HG02938 (cell line): Measurements from ENCODE around the gene TACSTD2.
"Not testable (repeated sequence)": the region's sequence is repeated elsewhere in the genome, so short reads cannot be mapped to it uniquely, and the experiment has no call there.

Experiments used
- ATAC-seq: cut with Tn5 transposase; IDR thresholded peaks from one replicate; pipeline ENCODE4 v1.9.1; 2021; ENCODE audit warnings: mild to moderate bottlenecking, moderate library complexity; ENCODE audit not compliant: unreplicated experiment

TACSTD2 gene

DNA sequence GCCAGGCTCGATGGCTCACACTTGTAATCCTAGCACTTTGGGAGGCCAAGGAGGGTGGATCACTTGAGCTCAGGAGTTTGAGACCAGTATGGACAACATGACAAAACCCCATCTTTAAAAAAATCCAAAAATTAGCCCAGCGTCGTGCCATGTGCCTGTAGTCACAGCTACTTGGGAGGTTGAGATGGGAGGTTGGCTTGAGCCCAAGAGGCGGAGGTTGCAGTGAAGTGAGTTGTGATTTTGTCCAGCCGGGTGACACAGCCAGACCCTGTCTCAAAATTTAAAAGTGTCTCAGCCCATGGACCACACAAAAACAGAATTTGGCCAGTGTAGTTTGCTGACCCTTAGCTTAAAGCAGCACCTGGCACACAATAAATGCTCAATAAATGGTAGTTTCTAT lies 11.3 kb upstream of the TACSTD2 start:
- no peak for ATAC-seq

- no peak for ATAC-seq
These were observed 10.6 kb upstream of the TACSTD2 start for GRCh38 chr1:58587667-58588066.

GRCh38 chr1:58586271-58586670 lies 9.2 kb upstream of the TACSTD2 start:
- no peak for ATAC-seq

- no peak for ATAC-seq
These were observed 8.6 kb upstream of the TACSTD2 start for GRCh38 chr1:58585581-58586151.

DNA sequence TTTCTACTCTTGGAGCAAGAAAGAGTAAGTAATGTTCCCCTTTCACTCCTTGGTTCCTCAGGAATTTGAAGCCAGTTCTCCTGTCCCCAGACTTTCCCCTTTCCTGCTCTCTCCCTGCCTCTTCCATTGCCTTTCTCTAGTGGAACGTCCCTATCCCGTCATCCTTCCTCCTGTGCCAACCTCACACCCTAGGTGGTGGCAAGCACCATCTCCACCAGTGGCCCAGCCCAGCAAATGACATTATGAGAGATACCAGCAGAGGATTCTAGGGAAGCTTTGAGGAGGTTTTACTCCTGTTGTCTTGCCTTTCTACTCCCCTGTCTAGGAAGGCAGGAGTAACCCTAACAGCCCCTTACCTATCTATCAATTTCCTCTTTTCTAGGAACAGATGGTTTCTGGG lies 8.1 kb upstream of the TACSTD2 start:
- no peak for ATAC-seq

GRCh38 chr1:58584082-58584895 lies 7.2 kb upstream of the TACSTD2 start:
- peak; percentile 65 for ATAC-seq

- no peak for ATAC-seq
These were observed 6.4 kb upstream of the TACSTD2 start for GRCh38 chr1:58583496-58583895.

DNA sequence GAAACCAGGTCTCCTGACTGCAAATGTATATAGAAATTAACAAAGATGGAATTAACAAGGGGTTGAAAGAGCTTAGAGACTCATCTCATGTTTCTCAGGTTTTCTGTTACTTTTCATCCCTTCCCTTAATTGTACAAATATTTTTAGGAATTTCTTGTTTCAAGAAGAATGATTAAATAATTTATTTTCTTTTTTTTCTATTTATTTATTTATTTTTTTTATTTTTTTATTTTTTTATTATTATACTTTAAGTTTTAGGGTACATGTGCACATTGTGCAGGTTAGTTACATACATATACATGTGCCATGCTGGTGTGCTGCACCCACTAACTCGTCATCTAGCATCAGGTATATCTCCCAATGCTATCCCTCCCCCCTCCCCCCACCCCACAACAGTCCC lies 5.1 kb upstream of the TACSTD2 start:
- not testable (repeated sequence) for ATAC-seq

- no peak for ATAC-seq
These were observed 4.6 kb upstream of the TACSTD2 start for GRCh38 chr1:58581641-58582040.

DNA sequence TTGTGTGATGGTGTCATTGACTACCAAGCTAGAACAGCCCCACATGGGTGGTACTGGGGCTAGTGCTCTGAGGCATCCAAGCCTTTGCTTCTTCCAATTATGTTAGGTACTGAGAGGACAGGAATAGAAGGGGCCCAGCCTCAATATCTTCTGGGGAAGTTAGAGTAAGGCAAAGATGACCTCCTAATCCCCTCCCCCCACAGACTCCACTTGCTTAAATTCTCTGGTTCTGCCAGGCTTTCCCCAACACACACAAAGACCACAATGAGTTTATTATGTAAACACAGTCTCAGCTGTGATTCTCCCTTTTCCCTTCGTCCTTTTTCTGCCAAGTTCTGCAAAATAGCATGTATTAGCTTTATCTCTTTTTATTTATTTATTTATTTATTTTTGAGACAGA lies 3.1 kb upstream of the TACSTD2 start:
- ATAC-seq: no peak

DNA sequence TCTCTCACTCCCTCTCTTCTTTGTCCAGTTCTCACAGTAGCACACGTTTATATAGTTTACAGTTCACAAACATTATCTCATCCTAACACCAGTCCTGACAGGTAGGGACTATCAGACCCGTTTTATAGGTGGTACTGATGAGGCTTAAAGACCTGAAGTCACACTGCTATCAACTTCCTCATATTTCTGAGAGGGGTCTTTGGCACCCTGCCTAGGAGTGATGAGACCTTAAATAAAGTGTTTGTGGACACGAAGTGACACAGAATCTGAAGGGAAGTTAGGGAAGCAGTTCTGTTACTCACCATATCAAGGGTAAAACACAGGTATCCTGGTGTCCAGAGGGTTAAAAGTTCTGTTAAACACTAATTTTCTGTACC lies 590 bp upstream of the TACSTD2 start:
- ATAC-seq: no peak

- no peak for ATAC-seq
These were observed 726 bp downstream of the TACSTD2 start for GRCh38 chr1:58576325-58576726.

DNA sequence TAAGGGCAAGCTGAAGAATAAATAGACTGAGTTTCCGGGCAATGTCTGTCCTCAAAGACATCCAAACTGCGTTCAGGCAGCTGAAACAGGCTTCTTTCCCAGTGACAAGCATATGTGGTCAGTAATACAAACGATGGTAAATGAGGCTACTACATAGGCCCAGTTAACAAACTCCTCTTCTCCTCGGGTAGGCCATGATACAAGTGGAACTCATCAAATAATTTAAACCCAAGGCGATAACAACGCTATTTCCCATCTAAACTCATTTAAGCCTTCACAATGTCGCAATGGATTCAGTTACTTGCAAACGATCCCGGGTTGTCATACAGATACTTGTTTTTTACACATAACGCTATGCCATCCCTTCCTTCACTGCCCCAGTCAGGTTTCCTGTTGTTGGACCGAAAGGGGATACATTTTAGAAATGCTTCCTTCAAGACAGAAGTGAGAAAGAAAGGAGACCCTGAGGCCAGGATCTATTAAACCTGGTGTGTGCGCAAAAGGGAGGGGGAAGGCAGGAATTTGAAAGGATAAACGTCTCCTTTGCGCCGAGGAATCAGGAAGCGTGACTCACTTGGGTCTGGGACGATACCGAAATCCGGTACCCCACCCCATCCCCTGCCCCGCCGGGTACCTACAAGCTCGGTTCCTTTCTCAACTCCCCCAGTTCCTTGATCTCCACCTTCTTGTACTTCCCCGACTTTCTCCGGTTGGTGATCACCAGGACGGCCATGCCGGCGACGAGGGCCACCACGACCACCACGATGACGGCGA lies 1.3 kb downstream of the TACSTD2 start:
- ATAC-seq: no peak

- no peak for ATAC-seq
These were observed 2.2 kb downstream of the TACSTD2 start for GRCh38 chr1:58574816-58575215.

GRCh38 chr1:58573705-58574591 lies 3.1 kb downstream of the TACSTD2 start:
- ATAC-seq: peak; percentile 93

DNA sequence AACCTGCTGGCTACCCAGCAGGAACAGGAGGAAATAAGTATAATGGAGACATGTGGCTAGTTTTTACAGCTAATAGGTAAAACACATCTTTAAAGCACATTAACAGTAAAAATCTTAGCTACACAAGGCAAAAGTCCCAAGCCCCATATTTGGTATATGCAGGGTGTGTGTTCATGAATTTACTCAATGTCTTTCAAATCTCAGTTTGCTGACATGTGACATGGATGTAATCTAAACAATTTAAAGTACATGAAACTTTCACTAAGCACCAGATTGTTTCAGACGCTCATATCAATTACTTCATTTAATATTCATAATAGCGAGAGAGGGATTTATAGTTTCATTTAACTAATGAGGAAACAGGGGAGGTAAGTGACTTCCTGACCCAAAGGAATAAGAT lies 3.9 kb downstream of the TACSTD2 start:
- ATAC-seq: no peak

GRCh38 chr1:58572690-58573089 lies 4.4 kb downstream of the TACSTD2 start:
- no peak for ATAC-seq

GRCh38 chr1:58571616-58572015 lies 5.4 kb downstream of the TACSTD2 start:
- ATAC-seq: no peak

DNA sequence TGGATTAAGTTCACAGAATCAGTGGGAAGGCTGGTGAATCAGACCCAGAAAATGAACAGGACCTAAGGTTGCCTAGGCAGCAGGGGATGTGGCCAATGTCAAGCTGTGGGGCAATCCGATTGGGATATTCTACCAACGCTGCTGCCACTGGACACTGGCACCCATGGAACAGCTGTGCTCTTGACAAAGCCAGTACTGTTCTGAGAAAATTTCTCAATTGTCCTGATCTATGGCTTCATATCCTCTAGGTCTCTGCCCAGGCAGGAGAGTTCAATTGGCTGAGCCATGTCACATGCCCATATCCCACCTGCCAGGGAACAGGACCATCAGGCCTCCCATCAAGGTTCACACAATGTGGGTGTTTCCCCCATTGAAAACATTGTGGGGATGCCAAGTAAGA lies 6.2 kb downstream of the TACSTD2 start:
- ATAC-seq: no peak

- ATAC-seq: no peak
These were observed 7.0 kb downstream of the TACSTD2 start for GRCh38 chr1:58570094-58570493.

- ATAC-seq: no peak
These were observed 8.1 kb downstream of the TACSTD2 start for GRCh38 chr1:58568911-58569310.
